Stimulated activated CD8-positive, alpha-beta memory T cell treated with anti-CD3 and anti-CD28 coated beads, Interleukin-2, amount 100 ng/mL, for 1 hour (primary cell): Measurements from ENCODE around the gene MRGPRE.

Source experiments
- DNase-seq, 2 donors: peaks; one replicate each; pipeline ENCODE4 v3.0.0-alpha.2; 2020; ENCODE audit warnings: low read depth in 2 of 2

MRGPRE gene

DNA sequence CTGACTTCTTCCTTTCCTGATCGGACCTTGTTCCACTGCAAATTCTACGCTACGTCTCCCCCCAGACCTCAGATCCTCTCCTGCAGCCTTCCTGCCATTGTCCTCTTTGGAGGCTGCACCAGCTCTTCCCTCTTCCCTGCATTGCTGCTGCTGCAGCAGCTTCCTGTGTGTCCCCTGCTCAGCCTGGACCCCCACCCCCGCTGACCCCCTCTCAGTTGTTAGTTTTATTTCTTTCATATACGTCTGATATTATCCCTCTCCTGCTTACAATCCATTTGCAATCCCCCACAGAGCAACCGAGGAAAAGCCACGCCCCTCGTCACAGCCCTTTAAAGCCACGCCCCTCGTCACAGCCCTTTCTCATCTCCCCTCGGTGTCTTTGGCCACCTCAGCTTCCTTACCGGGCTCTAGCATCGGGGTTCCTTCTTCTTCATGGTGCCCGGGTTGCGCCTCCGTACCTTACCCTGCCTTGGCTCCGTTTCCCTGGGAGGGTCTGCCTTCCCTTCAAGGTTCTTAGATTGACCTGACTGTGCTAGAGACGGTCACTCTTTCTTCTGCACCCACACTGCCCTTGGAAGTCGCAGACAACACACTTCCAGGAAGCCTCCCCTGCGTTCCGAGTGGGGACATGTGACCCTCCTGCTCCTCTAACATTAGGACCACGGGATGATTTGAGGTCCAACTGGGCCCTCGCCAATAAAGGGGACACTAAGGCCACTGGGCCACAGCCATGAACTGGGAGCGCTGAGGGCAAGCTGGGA lies 18.4 kb downstream of the MRGPRE start:
- no peak for DNase-seq

DNA sequence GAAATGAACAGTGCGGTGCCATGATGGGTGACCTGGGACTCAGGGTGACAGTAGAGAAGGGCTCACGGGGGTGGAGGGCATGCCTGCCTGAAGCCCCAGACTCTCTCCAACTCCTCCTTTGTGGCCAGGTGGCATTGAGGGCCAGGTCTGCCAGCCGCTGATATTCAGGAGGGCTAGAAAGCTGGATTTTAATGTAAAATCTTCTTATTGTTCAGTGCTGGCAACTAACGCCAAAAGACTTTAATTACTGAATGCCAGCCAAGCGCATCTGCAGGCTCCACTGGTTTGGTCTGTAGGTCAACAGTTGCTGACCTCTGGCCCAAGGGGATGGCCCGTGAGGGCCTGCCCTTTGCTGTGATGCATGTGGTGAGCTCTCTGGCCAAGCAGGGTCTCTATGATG lies 23.9 kb downstream of the MRGPRE start:
- DNase-seq = no peak

DNA sequence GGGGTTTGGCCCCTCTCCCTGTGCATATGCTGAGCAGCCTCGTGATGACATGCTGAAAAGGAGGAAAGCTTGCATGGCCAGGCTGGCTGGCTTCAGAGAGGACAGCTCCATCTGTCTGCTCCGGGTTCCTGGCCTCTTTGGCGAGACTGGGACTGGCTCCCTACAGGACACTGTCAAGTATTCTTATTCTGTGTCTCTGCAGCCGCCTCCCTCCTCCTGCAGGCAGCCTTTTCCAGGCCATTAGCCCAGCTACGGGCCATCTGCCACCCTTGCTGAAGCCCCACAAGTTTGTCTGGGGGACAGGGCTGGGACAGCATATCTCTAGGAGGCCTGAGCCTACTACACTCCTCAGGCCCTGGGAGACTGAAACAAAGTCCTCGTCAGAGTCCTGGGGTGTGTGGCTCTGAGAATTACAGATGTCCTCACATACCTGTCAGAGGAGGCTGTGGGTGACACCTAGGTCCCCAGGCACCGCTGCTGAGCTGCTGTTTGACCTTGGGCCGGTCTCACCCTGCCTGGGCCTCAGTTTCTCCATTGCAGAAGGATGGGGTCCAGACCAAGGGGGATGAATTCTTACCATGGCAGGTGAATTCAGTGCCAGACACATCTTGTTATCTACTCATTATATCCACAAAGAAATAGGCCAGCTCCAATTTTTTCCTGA lies 24.6 kb downstream of the MRGPRE start:
- no peak for DNase-seq

DNA sequence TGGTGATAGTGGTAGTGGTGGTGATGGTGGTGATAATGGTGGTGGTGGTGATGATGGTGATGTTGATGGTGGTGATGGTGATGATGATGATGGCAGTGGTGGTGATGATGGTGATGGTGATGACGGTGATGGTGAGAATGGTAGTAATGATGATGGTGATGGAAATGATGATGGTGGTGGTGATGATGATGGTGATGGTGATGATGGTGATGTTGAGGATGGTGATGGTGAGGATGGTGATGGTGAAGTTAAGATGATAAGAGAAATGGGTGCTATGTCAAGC lies 25.4 kb downstream of the MRGPRE start:
- no peak for DNase-seq

DNA sequence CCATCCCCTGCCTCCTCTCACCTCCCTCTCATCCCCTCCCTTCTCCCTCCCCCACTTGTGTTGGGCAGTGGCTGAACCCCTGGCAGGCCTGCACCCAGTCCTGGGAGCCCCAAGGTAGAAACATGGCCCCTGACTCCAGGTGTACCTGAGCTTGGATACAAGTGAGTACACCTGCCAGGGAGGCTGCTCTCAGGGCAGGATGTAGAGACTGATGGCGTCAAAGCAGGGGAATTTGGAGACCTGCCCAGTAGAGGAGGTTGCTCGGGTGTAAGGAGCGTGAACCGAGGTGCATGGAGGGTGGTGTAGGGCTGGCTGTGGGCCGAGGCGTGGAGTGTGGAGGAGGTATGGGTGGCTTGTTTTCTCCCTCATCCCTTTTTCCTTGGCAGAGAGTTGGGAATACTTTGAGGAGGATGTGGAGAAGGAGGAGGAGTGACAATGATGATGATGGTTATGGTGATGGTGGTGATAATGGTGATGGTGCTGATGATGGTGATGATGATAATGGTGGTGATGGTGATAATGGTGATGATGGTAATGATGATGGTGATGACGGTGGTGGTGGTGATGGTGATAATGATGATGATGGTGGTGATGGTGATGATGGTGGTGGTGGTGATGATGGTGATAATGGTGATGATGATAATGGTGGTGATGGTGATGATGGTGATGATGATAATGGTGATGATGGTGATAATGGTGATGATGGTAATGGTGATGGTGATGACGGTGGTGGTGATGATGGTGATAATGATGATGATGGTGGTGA lies 25.9 kb downstream of the MRGPRE start:
- DNase-seq = no peak

DNA sequence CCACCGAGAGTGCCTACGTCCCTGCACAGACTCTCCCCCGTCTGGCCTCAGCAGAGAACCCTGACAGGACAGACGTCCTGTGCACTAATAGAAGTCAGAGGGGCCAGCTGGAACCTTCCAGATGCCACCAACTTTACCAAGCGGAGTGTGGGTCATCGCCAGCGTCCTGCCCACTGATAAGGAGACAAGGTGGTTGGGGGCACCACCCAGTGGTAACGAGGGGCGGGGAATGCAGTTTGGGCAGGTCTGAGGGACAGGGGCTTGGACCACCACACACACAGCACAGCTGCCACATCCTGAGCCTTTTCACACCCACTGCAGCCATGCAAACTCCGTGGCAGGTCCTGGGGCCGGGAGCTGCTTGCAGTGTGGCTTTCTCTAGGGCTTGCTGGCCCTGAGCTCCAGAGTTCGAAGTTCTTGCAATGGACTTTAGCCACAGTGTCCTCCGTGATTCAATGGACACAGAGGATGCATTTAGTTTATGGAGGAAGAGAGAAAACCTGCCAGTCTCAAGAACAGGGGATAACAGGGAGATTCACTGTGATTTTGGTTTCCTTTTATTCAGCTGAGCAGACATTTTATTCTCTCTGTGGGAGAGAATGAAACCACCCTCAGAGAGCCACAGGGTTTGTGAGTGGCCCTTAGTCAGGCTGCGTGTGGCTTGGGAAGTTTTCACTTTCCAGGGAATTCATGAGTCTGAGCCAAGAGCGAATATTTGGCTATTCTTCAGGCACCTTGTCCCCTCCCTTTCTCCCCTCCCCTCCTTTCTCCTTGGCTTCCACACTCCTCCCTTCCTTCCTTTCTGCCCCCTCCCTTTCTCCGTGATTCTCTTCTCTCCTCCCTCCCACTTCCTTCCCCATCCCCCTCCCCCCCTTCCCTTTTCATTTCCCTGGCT lies 26.7 kb downstream of the MRGPRE start:
- DNase-seq = no peak

DNA sequence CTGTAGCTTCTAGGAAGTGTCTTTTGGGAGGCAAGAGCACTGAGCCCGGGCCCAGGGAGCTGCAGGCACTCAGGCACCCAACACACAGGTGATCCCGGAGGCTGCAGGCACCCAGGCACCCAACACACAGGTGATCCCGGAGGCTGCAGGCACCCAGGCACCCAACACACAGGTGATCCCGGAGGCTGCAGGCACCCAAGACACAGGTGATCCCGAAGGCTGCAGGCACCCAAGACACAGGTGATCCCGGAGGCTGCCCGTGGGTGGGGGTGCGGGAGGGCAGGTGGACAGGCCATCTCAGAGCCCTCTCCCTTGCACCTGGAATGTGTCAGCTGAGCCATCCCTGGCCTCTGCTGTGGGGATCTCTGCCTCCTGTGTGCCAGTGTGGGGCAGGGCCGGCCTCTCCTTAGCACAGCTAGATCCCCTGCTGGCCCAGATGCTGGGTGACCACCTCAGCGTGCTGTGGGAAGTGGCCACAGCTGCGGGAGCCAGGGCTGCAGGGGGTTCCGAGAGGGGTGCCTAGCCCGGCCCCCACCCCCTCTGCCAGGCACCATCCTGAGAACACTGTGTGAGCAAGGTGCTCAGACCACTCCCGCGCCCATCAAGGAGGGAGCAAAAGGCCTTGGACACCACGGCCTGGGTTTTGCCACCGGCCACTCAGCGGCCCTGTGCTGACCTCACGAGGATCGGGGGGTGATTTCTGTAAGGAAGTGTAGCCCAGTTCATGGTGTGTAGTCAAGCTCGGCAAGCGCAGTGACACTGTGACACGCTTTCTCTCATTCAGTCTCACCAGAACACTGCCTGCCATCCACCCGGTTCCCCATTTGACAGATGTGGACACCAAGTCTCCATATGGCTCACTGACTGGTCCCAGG lies 27.8 kb downstream of the MRGPRE start:
- DNase-seq = no peak

DNA sequence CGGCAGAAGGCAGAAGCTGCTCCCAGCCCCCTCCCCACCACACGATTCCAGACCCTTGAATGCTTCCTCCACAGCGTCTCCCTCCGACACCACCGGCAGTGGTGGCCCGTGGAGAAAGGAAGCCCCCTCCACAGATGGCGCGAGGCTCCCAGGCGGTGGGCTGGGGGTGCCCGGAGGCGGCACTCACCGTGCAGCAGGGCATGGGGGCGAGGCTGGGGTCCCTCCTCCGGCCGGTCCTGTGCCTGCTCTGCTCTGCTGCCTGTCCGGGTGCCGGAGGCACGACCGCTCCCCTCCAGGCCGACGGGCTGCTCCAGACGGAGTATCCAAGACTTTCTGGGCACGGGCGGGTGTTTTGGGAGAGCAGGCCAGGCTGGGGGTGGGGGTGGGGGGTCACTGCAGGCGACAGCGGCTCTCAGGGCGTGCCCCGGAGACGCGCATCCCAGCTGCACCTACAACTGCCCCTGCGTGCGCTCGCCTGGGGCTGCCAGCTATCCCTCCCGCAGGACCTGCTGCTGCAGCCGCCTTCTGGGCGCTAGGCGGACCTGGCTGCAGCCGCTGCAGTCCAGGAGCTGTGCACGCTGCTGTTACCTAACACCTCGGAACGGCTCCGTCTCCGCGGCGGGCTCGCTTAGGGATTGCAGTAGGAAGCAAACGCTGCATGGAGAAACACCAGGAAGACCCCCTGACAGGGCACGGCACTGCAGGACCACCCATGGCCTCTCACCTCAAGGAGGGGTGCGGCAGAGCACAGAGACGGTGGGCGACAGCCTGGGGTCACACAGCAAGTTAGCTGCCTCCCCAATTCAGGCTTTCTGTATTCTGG lies 28.8 kb downstream of the MRGPRE start:
- DNase-seq = no peak

DNA sequence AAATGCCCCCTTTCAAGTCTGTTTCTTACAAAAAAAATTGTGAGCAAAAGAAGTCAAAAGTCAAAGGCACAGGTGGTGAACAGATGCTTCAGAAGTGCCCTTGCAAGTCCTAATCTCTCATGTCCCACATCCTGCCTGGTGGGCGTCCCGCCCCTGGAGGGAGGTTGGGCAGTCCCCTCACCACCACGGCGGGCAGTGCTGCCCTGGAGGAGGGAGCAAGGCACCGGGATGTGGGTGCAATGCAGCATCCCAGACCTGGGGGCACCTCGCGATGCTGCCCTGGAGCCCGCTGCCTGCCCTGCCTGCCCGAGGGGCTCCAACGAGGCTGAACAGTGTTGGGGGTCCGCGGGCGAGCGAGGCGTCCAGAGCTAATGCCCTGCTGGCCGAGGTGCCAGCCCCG lies 29.5 kb downstream of the MRGPRE start:
- no peak for DNase-seq

DNA sequence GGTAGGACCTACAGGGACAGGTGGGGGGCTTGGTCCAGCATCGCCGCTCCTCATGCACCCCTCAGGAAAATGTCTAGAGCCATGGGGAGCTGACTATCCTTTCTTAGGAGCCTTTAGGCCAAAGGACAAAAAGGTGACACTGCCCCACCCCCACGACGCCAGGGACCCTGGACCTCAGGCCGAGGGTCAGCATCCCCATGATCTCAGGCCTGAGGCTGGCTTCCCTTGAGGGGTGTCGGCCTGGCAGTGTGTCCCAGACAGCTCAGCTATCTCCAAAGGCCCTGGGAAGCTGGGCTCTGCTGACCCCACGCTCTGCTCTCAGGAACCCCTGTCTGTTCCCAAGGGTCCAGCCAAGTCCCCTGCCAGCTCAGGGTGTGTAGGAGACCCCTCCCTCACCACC lies 29.9 kb downstream of the MRGPRE start:
- no peak for DNase-seq

DNA sequence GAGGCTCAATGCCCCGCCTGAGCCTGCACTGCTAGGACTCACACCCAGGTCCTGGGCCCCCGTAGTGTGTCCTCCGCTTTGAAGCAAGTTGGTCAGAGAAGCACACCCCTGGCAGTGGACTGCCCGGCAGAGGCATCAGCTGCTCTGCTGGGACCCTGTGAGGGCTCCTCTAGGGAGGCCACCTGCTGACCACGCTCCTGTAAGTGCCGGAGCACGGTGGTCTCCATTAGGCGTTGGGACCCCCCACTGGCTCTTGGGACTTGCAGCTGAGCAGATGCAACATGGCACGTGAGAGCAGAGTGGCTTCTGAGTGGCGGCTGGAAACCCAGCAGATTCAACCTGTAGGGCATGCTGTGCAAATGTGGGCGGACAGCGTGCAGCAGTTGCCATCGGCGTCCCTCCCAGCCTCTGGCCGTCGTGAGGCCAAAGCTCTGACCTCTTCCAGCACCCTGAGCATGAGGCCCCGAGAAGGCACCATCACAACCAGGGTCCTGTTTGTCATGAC lies 30.5 kb downstream of the MRGPRE start:
- DNase-seq = no peak

DNA sequence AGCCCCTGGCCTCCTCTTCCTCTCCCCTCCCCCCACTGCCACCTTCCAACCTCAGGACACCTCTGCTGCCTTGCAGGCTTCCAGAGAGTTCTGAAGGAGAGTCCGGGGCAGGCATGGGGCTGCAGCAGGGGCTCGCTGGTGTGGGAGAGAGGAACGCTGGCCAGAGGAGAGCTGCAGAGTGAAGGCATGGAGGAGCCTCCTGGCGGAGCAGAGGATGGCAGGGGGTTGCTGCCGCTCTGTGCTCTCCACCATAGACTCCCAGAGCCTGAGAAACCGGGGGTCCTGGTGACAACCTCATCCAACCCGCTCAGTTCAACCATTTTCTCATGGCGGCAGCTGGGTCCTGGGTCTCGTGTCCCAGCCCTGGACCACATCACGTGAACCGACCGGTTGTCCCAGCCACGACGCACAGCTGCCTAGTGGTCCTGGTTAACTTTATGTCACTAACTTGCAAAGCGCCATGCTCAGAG lies 31.1 kb downstream of the MRGPRE start:
- DNase-seq = no peak

DNA sequence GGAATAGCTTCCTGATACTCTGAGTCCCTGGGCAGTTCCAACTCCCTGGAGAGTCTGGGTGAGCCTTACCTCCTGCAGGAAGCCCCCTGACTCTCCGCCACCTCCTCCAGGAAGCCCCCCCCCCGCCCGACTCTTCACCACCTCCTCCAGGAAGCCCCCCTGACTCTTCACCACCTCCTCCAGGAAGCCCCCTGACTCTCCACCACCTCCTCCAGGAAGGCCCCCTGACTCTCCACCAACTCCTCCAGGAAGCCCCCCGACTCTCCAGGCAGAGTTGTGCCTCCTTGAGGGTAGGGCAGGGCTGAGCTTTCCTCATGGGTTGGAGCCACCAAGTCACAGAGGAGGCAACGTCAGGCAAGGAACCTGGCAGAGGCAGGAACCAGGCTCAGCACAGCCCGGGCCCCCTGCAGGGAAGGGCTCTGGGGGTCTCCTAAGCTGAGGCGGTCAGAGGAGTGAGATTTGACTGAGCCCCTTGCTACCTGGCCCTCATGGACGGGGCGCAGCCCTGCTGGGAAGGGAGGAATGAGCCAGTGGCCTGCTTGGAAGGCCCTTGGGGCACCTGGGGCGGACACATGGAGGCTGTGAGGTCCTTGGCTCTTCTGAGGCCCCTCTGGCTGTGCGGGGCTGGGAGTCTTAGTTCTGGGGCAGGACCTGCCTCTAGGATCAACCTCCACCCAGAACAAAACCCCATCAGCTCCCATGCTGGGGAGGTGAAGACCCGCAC lies 31.7 kb downstream of the MRGPRE start:
- no peak for DNase-seq

DNA sequence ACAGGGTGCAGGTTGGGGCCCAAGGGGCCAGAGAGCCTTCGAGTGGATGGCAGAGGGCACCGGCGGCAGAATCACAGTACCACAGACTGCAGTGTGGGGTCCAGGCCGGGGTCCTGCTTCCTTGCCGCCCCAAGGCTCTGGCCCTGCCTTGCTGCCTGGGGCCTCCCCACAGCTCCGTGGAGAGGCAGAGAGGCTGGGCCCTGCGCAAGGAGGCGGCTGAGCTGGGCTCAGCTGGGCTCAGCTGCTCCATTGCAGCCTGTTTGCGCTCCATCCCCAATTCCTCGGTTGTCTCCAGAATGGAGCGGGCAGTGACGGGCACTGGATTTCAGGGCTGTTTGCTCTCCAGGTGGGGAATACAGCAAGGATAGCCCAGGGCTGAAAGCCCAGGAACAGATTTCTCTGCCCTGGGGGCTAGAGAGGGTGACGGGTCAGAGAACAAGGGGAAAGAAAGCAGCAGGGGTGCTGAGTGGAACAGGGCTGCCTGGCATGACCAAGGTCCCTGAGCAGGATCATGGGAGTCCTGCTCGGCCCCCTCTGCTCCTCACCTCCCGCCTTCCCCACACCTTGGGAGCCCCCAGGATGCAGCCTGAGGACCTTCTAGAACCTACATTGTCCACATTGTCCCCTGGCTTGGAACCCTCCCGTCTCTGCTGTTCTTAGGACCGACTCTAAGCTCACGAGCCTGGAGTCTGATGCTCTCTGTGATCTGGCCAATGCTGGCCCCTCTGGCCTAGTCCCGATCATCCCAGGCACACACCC lies 32.5 kb downstream of the MRGPRE start:
- DNase-seq = no peak

DNA sequence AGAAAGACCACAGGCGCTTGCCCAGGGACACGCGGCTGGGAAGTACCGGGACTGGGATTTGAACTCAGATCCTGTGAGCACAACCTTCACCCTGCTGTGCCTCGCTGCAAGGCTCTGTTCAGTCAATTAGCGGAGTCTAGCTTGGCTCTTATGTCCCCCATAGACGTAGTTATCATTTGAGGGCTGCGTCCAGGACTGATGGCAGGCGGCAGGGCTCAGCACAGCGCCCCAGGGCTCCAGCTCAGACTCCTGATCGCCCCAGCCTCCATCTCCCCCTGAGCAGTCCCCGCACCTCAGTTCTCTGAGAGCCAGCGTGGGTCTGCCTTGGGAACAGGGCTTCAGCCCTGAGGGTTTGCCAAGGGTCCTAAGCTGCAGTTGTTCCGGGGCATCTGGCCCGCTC lies 33.4 kb downstream of the MRGPRE start:
- no peak for DNase-seq

DNA sequence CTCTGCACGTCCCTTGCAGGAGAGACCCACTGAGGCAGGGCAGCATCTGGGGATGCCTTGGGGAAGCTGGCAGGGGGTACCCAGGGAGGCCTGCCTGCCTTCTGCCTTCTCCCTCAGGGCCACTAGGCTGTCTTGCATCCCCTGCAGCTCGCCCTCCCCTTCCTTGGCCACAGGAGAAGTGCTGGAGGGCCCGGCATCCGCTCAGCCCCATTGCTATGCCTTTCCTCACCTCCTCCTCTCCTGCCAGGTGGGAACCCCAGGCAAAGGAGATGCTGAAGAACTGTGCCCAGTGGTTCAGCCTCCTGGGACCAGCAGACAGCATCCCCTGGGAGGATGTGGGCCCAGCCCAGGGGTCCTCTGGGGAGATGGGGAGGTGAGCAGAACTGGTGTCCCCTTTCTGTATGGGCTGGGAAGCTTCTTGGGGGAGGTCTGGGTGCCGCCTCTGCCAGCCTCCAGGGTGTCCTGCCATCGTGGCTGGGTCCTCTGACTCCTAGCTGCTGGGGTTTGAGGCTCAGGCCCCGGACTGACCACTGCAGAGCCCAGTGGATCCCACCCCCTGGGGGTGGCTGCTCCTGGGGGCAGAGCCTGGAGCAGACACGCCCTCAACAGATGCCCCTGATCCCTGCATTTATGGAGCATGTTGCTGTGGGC lies 34.2 kb downstream of the MRGPRE start:
- no peak for DNase-seq

DNA sequence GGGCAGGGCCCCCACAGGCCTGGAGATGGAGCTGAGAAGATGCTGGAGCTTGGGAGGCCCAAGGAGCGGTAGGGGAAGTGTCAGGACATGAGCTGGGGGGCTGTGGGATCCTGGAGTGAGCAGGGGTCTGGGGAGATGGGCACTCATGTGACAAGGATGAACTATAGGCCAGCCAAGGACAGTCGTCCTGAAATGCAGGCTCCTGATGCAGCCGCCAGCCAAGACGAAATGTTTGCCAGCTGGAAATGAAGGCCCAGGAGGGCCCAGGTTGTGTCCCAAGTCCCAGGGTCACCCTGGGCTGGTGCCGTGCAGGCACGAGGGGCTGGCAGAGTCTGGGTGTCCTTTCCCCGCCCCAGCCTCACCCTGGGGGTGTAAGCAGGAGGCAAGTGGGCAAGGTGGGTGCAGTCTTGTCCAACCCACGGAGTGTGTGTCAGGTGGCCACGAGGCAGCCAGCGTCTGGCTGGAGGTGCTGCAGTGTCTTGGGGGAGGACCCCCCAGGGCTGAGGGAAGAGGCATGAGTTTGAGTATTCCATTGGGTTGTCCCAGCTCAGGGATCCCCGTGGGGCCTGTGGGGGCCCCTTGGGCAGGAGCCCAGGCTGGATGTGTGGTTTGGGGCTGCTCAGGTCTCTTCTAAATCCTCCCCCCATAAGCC lies 35.0 kb downstream of the MRGPRE start:
- no peak for DNase-seq
